HG03103 (cell line): ENCODE results near the gene NCAM1.

Source experiments
- ATAC-seq: cut with Tn5 transposase; IDR thresholded peaks from one replicate; pipeline ENCODE4 v1.9.1; 2021; ENCODE audit warnings: low read depth; ENCODE audit not compliant: unreplicated experiment

Gene NCAM1

DNA sequence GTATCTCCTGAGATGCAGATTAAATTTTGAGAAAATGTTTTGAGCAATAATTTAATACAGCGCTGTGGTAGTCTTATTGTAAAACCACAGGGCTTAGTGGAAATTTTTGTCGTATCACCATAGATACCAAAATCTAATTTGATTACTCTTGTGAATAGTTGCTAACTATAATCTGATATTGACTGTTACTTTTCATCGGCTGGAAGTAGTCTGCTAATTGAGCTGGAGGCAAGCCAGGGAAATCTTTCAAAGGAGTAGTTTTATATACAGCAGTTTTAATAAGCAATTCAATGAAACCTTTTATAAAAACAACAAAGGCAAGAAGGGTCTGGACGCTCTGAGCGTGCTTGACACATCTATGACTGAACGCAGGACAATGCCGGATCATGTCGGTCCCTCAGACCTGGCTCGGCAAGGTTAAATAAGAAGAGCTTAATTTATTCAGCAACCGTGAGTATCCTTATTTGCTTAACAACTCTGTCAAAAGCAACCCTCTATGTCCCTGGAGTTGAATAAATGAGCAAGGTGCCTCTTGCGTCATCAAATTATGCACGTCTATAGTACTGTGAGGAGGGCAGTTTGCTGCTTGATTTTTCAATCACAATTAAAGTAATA lies 121.2 kb downstream of the NCAM1 start:
- no peak for ATAC-seq

DNA sequence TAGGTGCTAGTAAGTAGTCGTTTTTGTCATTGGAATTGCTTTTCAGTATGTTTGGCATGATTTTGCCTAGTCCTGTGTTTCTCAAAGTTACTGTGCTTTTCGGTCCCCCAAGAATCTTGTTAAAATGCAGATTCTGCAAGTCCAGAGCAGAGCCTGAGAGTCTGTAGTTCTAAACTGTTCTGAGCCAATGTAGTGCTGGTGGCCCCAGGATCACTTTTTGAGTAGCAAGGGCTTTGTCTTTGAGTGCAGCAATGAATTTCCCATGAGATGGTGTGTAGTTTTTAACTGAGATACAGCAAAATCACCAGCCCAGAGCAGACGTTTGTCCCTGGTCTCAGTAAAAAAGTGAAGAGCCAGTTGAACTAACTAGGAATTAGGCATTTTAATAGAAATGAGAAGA lies 122.4 kb downstream of the NCAM1 start:
- ATAC-seq: no peak

DNA sequence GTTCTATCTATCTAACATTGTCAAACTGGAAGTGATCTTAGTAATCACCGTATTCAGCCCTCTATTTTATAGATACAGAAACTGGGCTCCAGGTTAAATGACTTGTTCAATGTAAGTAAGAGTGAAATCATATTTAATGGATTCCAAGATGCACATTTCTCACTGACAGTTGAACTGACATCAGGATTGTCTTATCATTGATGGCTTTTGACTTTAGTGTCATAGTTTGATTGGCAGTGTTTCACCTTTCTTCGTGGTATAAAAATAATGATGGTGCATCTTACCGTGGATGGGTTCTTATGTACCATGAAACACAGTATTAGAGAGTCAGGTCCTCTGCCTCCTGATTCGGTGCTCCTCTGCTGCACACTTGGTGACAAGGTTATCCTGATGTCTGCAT lies 123.1 kb downstream of the NCAM1 start:
- ATAC-seq: no peak

DNA sequence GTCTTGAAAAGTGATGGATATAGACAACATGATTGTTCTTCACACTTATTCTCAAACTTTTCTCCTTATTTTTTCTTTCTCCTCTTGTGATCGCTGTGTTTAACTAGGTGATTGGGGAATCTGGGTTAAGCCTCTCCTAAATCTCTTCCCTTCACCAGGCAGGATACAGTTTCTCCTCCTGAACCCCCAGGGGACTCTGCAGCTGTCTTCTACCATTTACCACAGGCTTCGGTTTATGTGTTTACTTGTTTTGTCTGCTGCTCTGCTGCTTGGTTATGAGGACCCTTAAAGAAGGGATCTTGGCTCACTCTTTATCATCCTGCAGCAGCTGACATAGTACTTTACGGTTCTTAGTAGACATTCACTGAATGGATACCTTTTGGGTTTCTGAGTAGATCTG lies 124.2 kb downstream of the NCAM1 start:
- no peak for ATAC-seq

DNA sequence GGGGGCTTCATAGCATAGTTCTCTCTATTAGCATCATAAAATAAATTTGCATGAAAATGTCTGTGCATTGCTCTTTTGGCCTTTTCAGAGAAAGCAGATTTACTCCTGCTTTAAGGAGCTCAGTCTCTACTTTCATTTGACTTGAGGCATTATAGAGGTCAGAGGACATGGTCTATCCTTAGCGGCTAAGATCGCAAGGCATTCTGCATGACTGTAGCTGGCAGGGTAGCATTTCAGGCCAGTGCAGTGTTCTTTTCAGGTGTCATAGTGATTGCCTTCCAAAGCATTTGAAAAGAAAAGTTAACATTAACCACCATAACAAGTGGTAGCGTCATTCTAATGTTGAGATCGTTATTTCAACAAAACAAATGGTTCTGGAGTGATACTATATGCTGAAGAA lies 126.5 kb downstream of the NCAM1 start:
- no peak for ATAC-seq

DNA sequence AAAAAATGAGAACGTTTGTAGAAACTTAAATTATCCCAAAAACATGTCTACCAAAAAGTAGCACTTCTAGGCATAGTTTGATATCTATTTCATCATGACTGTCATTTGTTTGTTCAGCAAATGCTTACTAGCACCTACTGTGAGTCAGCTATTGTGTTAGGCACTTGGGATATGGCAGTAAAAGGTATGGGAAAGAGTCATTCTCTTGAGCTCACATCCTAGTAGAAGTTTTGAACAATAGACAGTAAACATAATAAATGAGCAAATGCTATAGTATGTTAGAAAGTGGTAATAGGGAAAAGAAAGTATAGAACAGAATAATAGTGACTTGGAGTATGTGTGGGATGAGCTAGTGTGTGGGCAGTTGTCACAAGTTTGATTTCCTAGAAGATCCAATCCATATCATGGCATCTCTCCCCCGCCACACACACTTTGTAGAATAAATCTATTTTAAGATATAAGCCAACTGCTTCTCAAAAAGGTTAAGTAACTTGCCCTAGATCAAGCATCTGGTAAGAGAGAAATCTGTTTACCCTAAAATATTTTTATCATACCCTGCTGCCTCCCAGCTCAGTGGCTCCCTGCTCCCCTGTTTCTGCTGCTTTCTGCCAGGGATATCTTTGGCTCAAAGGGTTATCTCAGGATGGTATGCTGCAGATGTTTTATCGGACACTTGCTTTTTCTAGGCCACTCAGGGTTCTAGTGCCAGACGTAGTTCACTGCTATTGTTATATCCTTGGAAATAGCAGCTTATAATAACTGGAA lies 129.7 kb downstream of the NCAM1 start:
- no peak for ATAC-seq

DNA sequence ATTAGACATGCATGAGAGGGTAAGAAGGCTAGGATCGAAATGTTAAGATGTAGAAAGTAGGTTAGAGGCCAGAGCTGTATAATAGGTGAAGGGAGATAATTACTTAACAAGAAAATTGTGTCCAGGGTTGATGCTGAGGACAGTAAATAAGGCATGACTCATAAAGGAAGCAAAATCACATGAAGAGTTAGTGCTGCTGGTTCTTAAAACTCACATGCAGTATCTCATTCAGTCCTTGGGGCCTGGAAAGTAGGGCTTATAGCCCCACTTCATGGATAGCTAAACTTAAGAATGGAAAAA lies 130.2 kb downstream of the NCAM1 start:
- ATAC-seq: no peak

DNA sequence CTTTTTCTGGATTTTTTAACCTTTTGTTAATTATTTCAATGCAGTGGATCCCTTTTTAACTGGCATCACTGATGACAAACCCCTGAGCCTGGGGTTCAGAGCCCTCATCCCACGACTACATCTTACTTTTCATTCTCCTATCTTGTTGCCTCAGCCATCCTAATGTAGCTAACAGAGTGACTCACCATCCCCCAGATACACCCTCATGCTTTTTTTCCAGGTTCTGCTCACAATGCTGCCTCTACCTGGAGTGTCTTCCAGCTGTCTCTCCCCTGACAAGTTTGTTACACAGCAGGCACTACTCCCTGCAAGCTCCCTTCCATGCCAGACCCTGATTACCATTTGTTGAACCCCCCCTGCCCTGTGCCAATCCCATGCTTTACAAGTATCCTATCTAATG lies 135.4 kb downstream of the NCAM1 start:
- no peak for ATAC-seq

DNA sequence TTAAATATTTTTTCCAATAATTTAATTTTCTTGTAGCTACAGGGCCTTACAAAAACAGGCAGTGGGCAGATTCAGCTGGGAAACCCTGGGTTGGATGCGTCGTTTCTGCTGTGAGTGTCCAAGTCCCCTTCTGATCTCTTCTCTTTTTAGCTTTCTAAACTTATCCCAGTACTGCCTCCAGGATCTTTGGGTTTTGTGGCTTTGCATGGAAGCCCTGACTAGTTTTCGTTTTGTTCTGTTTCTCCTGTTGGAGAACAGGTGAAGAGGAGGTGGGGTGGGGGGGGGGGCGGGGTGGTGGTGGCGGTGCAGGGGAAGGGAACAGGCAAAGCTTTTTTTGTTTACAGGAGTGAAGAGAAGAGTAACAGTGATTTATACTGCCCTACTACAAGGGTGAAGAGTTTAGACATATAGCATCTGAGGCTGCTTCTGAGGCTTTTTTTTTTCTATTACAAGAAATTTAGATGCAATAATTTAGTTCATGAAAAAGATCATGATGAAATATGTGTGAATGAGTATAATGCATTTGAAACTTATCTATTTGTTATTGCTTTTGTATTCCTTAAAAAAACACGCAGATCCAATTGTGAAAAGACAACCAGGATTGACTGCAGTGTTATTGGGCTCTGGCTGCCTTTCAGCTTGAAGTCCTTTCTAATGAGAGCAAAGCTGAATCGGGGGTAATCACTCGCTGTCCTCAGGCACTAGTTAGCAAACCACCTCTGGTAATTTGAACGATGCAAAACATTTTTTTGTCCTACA lies 142.9 kb downstream of the NCAM1 start:
- no peak for ATAC-seq

DNA sequence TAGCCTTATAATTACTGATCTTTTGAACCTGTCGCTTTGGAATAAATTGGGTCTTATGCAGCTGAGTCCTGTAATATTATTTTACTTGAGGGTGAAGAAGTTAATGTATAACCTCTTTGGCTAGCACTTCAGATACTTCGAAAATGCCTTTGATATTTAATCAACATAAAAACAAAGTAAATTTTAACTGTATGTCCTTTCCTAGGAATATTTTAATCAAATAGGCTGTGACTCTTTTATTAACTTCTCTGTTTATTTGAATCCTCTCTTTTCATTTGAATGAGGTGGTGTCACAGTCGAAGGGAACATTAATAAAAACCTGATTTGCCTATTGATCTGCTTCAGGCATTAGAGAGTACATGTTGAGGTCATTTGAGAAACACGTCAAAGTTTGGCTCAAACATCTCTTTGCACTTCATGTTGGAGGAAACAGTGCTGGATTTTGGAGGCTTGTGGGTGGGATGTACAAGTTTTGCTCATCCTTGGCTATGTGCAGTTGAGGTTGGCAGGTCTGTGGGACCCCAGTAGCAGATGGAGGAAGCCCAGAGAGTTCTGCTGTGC lies 143.6 kb downstream of the NCAM1 start:
- no peak for ATAC-seq

DNA sequence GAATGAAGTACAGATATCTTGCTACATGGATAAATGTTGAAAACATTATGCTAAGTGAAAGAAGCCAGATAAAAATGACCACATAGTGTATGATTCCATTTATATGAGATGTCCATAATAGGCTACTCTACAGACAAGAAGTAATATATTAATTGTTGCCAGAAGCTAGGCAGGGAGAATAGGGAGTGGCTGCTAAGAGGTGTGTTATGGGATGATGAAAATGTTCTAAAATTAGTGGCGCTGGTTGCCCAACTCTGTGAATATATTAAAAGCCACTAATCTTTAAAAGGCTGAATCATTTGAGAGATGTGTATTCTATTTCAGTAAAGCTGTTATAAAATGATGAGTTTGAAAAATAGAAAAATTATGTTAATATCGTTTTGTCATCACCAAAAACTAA lies 144.4 kb downstream of the NCAM1 start:
- ATAC-seq: no peak

DNA sequence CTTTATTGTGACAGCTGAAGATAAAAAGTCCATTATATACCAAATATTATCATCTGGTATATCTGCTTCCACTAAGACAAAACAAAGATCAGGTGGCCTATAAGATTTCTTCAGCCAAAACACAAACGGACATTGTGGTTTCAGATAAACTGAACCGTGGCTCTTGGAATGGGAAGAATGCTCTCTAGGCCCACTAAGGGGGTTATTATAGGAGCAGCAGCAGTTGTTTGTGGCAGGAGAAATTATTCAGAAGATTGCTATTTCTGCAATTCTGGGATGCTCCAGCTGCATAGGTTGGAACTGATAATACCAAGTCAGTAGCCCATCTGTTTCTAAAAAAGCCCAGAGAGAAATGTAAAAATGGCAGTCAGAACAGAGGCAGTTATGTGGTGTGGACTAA lies 145.3 kb downstream of the NCAM1 start:
- ATAC-seq: no peak

DNA sequence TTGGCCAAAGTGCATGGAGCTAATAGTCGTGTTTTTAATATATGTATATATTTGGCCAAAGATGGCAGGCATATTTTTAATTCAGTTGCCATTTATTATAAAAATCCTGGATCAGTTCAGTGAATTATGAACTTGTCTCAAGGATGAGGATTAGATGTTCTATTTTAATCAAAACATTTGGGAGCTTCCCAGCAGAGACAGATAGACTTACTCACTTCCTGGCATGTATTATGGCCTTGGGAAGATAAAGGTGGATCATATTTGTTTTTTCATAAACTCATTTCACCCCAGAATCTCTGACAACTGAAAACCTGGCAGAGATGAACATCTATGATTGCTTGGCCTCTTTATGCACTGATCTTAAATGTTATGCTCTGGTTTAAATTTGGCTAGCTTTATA lies 148.8 kb downstream of the NCAM1 start:
- no peak for ATAC-seq

DNA sequence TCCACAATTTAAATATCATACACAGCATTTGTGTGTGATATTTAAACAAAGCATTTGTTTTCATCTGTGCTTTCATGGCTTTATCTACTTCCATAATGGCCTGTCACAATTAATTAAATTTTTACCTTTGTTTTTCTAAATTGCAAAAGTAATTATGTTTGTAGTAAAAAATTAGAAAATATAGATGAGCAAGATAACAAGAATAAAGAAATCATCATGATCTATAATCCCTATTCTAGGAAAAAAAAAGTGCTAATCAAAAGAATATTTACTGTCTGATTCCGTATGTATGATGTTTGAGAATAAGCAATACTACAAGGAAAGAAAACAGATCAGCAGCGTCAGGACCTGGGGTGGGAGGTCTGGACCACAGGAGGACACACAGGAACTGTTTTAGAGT lies 149.9 kb downstream of the NCAM1 start:
- ATAC-seq: no peak

DNA sequence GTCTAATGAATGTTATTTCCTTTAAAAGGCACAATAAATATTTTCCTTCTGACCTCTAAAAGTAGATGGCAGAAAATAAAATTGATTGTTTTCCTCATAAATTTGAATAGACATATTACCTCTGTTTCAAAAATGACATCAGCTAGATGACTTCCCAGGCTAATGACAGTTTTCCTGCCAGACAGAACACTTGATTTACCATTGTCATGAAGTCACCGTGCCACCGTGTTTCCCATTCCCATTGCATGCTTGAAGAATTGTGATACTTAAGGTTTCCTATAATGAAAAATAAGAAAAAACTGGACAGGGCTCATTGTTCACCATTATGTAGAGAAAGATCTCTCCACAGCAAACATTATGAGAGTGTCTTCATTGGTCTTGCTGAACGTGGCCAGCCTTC lies 151.1 kb downstream of the NCAM1 start:
- no peak for ATAC-seq

DNA sequence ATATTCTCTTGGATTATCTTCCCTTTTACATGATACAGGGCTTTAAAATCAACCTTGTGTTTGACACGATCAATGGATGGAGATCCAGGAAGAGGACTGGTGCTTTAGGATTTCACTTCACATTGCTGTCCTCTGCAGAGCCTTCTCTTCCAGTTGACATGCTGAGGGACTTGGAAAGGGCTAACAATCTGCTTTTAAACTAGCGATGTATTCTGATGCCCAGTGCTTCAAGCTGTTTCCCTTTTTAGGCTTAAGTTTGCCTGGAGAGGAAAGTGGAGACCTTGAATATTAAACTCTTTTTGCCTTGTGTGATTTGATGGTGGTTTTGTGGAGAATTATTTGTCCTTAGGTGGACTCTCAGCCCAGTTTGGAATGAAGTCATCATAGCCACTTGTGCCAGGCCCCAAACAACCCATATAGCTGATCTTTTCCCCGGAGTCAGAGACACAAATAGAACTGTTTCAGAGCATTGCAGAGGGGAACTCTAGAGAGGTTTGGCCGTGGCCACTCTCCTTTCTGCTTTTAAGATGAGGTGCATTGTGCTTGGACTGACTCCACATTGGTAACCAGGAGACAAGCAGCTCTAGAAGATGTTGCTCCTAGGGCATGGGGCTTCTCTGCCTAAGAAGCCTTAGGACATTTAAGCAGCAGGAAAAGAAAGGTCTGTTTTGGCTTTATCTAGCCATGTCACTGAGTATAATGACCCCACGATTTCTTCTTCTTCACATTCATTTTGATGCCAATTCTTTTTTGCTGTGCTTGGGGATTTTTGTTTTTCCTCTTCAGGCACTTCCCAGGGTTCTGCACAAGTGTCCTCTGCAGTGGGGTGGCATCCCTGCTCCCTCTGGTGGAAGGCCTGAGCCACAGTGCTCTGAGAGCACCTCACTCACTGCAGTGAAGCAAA lies 152.8 kb downstream of the NCAM1 start:
- ATAC-seq: no peak

DNA sequence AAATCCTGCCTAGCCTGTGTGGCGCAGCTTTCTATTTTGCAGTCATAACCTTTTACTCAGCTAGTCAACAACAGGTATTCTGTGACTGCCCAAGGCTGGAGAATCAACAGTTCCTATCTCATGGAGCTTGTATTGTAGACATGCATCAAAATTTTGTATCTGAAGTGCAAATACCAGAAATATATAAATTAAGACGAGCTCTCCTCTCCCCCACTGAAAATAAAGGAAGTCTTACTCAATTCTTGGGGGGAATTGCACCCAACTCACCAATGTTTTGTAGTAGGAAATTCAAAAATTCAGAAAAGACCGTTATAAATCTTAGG lies 153.4 kb downstream of the NCAM1 start:
- ATAC-seq: no peak

DNA sequence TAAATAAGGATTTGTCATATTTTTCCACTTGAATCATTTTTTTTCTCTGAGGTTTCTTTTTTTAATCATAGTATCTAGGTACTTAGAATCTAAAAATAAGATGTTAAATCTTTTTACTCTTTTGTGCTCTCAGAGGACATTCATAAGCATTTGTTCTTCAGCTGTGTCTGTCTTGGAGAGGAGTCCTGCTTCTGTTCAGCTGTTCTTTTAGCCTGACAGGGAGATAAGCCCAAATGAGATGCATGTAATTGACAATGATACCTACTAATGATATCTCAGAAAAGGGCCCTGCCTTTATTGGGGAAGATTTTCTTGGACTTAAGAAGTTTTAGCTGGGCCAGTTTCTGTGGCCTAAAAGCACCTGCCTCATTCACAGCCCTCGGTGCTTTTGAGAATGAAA lies 156.9 kb downstream of the NCAM1 start:
- no peak for ATAC-seq

DNA sequence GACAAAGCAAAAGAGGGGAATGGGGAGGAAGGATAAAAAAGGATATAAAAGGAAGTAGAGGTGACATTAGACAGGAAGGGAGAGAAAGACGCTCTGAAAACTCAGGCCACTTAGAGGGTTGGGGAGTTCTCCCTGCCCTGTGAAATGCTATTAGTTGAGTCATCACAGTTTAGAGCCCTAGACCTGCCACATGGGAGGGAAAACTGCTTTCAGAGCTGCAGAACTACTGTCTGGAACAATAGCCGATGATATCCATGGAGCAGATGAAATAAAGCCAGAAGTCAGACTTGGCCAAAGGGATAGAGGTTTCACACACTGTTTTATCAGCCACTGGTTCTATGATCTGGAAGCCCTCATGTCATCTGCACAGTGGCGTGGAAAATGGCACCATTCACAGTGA lies 157.9 kb downstream of the NCAM1 start:
- ATAC-seq: no peak

DNA sequence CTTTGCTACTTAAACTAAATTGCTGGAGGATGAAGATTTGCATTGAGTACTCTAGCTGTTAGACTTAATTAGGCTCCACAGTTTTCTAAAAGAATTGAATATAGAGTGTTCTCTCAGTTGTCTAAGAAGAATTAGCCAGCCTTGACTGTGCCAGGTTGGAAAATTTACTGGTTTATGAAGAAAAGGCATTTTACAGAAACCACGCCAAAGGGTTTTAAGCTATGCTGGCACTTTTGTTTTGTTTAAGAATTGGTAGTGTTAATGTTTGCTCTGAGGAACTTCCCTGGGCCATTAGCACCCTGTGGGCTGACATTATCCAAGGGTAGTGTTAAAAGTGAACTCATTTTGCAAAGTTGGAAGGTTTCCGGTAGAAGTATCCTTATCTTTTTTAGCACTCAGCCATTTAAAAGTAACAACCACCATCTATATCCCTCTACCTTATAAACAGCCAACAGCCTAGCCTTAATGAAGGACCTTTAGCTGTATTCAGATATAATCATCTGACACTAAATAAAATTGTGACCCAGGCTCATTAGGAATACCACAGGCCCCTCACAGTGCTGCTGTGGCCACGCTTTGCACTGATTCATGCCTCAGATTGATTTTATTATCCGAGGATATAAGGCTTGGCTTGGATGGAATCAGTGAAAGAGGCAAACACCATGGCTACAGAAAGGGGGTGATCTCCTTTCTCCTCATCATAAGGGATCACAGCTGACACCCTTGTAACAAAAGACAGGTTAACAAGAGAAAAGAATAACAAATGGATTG lies 158.9 kb downstream of the NCAM1 start:
- no peak for ATAC-seq
